Gastroesophageal sphincter (tissue), 4 donors: Measurements from ENCODE around the gene CNTRL. TPM values are rescaled to one million over a fixed set of nuclear protein-coding genes. Genes with fewer than 3 reads are reported as not detected.

Source experiments
- ATAC-seq: fragments of 150-250 bp; one replicate; pipeline ENCODE4 v1.9.1; 2016; ENCODE audit warnings: mild to moderate bottlenecking, moderate library complexity
- H3K27ac ChIP-seq, 4 donors: fragments of 200-600 bp; sonication (generic) in 3 of 4; 1 replicate in 3 of 4; 2 replicates in 1 of 4; pipeline ENCODE4 v1.5.1; 2016 to 2019
- H3K27me3 ChIP-seq: fragments of 200-600 bp; sonication (generic); one replicate; pipeline ENCODE4 v1.5.1; 2019
- H3K36me3 ChIP-seq, 2 donors: fragments of 200-600 bp; sonication (generic); one replicate each; pipeline ENCODE4 v1.5.1; 2019; ENCODE audit warnings: control low read depth in 1 of 2
- H3K4me1 ChIP-seq, 3 donors: fragments of 200-600 bp; sonication (generic); 1 replicate in 2 of 3; 2 replicates in 1 of 3; pipeline ENCODE4 v1.5.1; 2016 to 2019; ENCODE audit warnings: control low read depth in 2 of 3
- H3K4me3 ChIP-seq, 2 donors: fragments of 200-600 bp; sonication (generic); one replicate each; pipeline ENCODE4 v1.5.1; 2019; ENCODE audit warnings: mild to moderate bottlenecking in 1 of 2, moderate library complexity in 1 of 2
- H3K9me3 ChIP-seq, 3 donors: fragments of 200-600 bp; sonication (generic); one replicate each; pipeline ENCODE4 v1.5.1; 2017 to 2019; ENCODE audit warnings: control low read depth in 2 of 3
- CTCF ChIP-seq, 4 experiments: fragments of 200-600 bp in 2 of 4; fragments of 450-650 bp in 2 of 4; sonication (generic) in 1 of 4; IDR thresholded peaks; one replicate each; pipeline ENCODE4 v1.5.1; 2017 to 2019; ENCODE audit warnings: antibody characterized with exemption in 4 of 4, mild to moderate bottlenecking in 2 of 4, moderate library complexity in 2 of 4
- EP300 ChIP-seq: sonication (generic); formaldehyde crosslinking; IDR thresholded peaks from one replicate; pipeline ENCODE4 v1.6.1; 2017; ENCODE audit warnings: antibody characterized with exemption, mild to moderate bottlenecking
- POLR2A ChIP-seq, 2 donors: fragments of 450-650 bp; IDR thresholded peaks; one replicate each; pipeline ENCODE4 v1.6.1; 2017; ENCODE audit warnings: antibody characterized with exemption in 2 of 2, mild to moderate bottlenecking in 2 of 2, moderate library complexity in 1 of 2
- POLR2AphosphoS5 ChIP-seq: sonication (generic); formaldehyde crosslinking; IDR thresholded peaks from one replicate; pipeline ENCODE4 v1.6.1; 2017; ENCODE audit warnings: antibody characterized with exemption
- WGBS, 2 donors: methylation state at CpG; one replicate each; pipeline ENCODE4 v1.1.5; 2018; ENCODE audit warnings: low coverage in 1 of 2; 5-methylcytosine and 5-hydroxymethylcytosine counted together
- total RNA-seq, 4 donors: library from RNA; depleted of rRNA; stranded (reverse); fragments of >200 nt; gene quantifications; one replicate each; pipeline ENCODE4 v1.1.0, GENCODE V29; 2016

The CNTRL gene
- total RNA-seq, 4 donors from 2014 or later = 7.3 to 18.7 (median 16.9) TPM

- Histone ChIP-seq H3K27me3 (no peaks in the 10 kb centered on the region), H3K9me3 (no peaks in the 10 kb centered on the region), H3K27ac (no peak overlapping the region), H3K36me3 (peaks cover 0 to 64% of the 10 kb centered on the region in 2 donors), H3K4me1 (no peaks in the 10 kb centered on the region), H3K4me3 (no peak overlapping the region)
- TF ChIP-seq POLR2AphosphoS5 (no peak), EP300 (no peak), POLR2A (IDR thresholded peaks at IDR 0.05) (no peak), CTCF (IDR thresholded peaks at IDR 0.05) (no peak)
- no peak for ATAC-seq
- WGBS, 2 donors = 87 to 100% methylated on average over 1 to 2 of the region's 2 CpGs
Measured at GRCh38 chr9:121135642-121136041, 60.9 kb downstream of the CNTRL start.

GRCh38 chr9:121138561-121138960 is 63.8 kb downstream of the CNTRL start:
- Histone ChIP-seq H3K27me3 (no peaks in the 10 kb centered on the region), H3K4me3 (no peak overlapping the region), H3K4me1 (no peaks in the 10 kb centered on the region), H3K9me3 (no peaks in the 10 kb centered on the region), H3K36me3 (peaks cover 4 to 81% of the 10 kb centered on the region in 2 donors), H3K27ac (no peak overlapping the region)
- TF ChIP-seq CTCF (IDR thresholded peaks at IDR 0.05) (no peak), POLR2A (IDR thresholded peaks at IDR 0.05) (no peak)
- ATAC-seq = no peak

- Histone ChIP-seq H3K36me3 (peaks cover 4 to 82% of the 10 kb centered on the region in 2 donors), H3K27ac (no peak overlapping the region), H3K4me1 (no peaks in the 10 kb centered on the region), H3K9me3 (no peaks in the 10 kb centered on the region), H3K4me3 (no peak overlapping the region), H3K27me3 (no peaks in the 10 kb centered on the region)
- ATAC-seq = no peak
- TF ChIP-seq CTCF (IDR thresholded peaks at IDR 0.05) (no peak), POLR2AphosphoS5 (no peak), EP300 (no peak), POLR2A (IDR thresholded peaks at IDR 0.05) (no peak)
- WGBS, 2 donors = 77 to 93% methylated on average over 3 of the region's 3 CpGs
Measured at GRCh38 chr9:121138973-121139372, 64.2 kb downstream of the CNTRL start.

- H3K27me3 ChIP-seq = no peaks in the 10 kb centered on the region
- ATAC-seq = no peak
- whole genome bisulfite sequencing, 2 donors = 86 to 90% methylated on average over 1 of the region's 1 CpG
- no peak overlapping the region for H3K4me3 ChIP-seq
- peaks cover 4 to 93% of the 10 kb centered on the region in 2 donors for H3K36me3 ChIP-seq
- no peaks in the 10 kb centered on the region for H3K4me1 ChIP-seq
- no peak for TF ChIP-seq CTCF (IDR thresholded peaks at IDR 0.05)
- TF ChIP-seq POLR2A (IDR thresholded peaks at IDR 0.05) = no peak
- no peak for TF ChIP-seq POLR2AphosphoS5
- no peak for TF ChIP-seq EP300
- no peak overlapping the region for H3K27ac ChIP-seq
- no peaks in the 10 kb centered on the region for H3K9me3 ChIP-seq
Measured at GRCh38 chr9:121140162-121140561, 65.4 kb downstream of the CNTRL start.

- no peak overlapping the region for H3K4me3 ChIP-seq
- no peak for ATAC-seq
- no peak for TF ChIP-seq EP300
- H3K4me1 ChIP-seq = no peaks in the 10 kb centered on the region
- no peaks in the 10 kb centered on the region for H3K9me3 ChIP-seq
- peaks cover 4 to 93% of the 10 kb centered on the region in 2 donors for H3K36me3 ChIP-seq
- WGBS, 2 donors = 73 to 88% methylated on average over 1 of the region's 1 CpG
- H3K27ac ChIP-seq = no peak overlapping the region
- no peaks in the 10 kb centered on the region for H3K27me3 ChIP-seq
Measured at GRCh38 chr9:121141306-121141705, 66.6 kb downstream of the CNTRL start.

GRCh38 chr9:121141706-121142105 is 67.0 kb downstream of the CNTRL start:
- Histone ChIP-seq H3K4me3 (no peak overlapping the region), H3K9me3 (no peaks in the 10 kb centered on the region), H3K27me3 (no peaks in the 10 kb centered on the region), H3K36me3 (peaks cover 4 to 93% of the 10 kb centered on the region in 2 donors), H3K4me1 (no peaks in the 10 kb centered on the region), H3K27ac (no peak overlapping the region)
- TF ChIP-seq POLR2A (IDR thresholded peaks at IDR 0.05) (no peak), EP300 (no peak), CTCF (IDR thresholded peaks at IDR 0.05) (no peak), POLR2AphosphoS5 (no peak)
- ATAC-seq = no peak
- 88 to 95% methylated on average over 1 of the region's 1 CpG for WGBS, 2 donors
